PFSK-1 (cell line): ENCODE measurements around the gene TUT1.

Experiments used
- POLR2AphosphoS5 ChIP-seq: IDR thresholded peaks from 2 replicates; pipeline ENCODE4 v1.6.1; 2012; ENCODE audit warnings: low read depth, mild to moderate bottlenecking, control low read depth, low read length, moderate library complexity
- REST ChIP-seq, 2 experiments: IDR thresholded peaks; 2 replicates each; pipeline versions ENCODE4 v1.6.1 to v1.8.0; 2011 to 2012; ENCODE audit warnings: low read depth in 2 of 2, low read length in 2 of 2, control low read depth in 1 of 2, inconsistent platforms in 1 of 2, mild to moderate bottlenecking in 1 of 2, moderate library complexity in 1 of 2; ENCODE audit not compliant: insufficient read depth in 1 of 2
- SIN3A ChIP-seq: IDR thresholded peaks from 2 replicates; pipeline ENCODE4 v1.6.1; 2012; ENCODE audit warnings: mild to moderate bottlenecking, low read length, moderate library complexity, borderline replicate concordance; ENCODE audit not compliant: insufficient read depth

GRCh38 chr11:62595124-62595523 lies 3.8 kb upstream of the TUT1 start:
- TF ChIP-seq POLR2AphosphoS5 (peak; percentile 25; the same call in 1 of the 2 replicates), REST (IDR thresholded peaks at IDR 0.05; ENCODE audit: insufficient read depth in 1 of 2, low read depth in 2 of 2, low read length in 2 of 2) (no peak), SIN3A (no peak)
